ENCODE measurements around the gene TMEM43.
"Not testable (repeated sequence)": the region's sequence is repeated elsewhere in the genome, so short reads cannot be mapped to it uniquely, and the experiment has no call there.

Gene TMEM43
- long read RNA-seq, transcript TMEM43-201 (12 exons, 3,341 nt), result major isoform, 342 of 379 reads
- long read RNA-seq, partial matches to known transcripts, result 12 of 379 reads
- long read RNA-seq, other reads (novel, unspliced or antisense), result 25 of 379 reads

DNA sequence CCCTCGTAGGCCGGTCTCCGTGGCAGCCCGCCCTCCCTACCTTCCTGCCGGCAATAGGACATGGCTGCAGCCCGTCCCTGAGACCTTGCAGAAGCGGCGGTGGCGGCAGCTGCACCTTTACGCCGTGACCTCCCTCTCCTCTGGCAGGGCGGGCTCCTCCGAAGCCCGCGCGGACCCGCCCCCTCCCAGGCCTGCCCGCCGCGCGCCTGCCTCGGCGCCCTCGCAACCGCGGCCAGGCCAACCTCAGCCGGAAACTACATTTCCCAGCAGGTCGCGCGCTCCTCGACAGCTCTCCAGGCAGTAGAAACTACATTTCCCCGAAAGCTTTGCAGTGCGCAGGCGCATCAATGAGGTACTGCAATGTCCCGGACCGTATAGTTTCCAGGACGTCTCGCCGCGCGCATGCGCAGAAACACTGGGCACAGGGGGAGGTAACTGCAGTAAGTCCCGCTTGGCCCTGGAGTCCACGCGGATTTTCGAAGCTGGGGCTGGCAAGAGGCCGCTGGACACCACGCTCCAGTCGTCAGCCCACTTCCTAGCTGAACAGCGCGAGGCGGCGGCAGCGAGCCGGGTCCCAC lies at the start of gene TMEM43, which contains the start of gene CHCHD4:
TMEM43 (plus strand) TSS at position 438 of the 578 bp plus-strand sequence. CDS start 142 bp downstream, outside the sequence.
CHCHD4 (minus strand) TSS at position 256 of the 578 bp plus-strand sequence; CDS start at position 62, 194 bp downstream.
- TF ChIP-seq REST (IDR thresholded peaks at IDR 0.05; ENCODE audit: insufficient replicate concordance, low read depth) (no peak), SPI1 (IDR thresholded peaks at IDR 0.05; ENCODE audit: borderline replicate concordance, low read depth) (peak; percentile 6; the same call in 1 of the 2 replicates), CTCF (IDR thresholded peaks at IDR 0.05; ENCODE audit: insufficient read depth, low read length) (no peak), GABPA (IDR thresholded peaks at IDR 0.05; ENCODE audit: low read depth) (no peak; the same call in none of the 2 replicates), POLR2AphosphoS5 (IDR thresholded peaks at IDR 0.05; ENCODE audit: low read depth) (peak; percentile 44; the same call in 1 of the 2 replicates)
- peak; percentile 97 to 99 for DNase-seq (ENCODE audit: low read depth in 1 of 2, low spot score in 1 of 2)
- Histone ChIP-seq H3K27me3 (ENCODE audit: insufficient read depth, poor library complexity, severe bottlenecking) (no peaks in the 10 kb centered on the region), H3K27ac (replicated peaks) (peak within 1 kb of the TSS; percentile 89), H3K4me3 (replicated peaks; ENCODE audit: insufficient read depth, low read length) (peak within 1 kb of the TSS; percentile 94)

DNA sequence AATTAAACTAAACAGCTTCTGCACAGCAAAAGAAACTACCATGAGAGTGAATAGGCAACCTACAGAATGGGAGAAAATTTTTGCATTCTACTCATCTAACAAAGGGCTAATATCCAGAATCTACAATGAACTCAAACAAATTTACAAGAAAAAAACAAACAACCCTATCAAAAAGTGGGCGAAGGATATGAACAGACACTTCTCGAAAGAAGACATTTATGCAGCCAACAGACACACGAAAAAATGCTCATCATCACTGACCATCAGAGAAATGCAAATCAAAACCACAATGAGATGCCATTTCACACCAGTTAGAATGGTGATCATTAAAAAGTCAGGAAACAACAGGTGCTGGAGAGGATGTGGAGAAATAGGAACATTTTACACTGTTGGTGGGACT lies 49.6 kb upstream of the TMEM43 start:
- DNase-seq (ENCODE audit: low read depth in 1 of 2, low spot score in 1 of 2); H3K4me3 ChIP-seq (replicated peaks; ENCODE audit: insufficient read depth, low read length); H3K27me3 ChIP-seq (ENCODE audit: insufficient read depth, poor library complexity, severe bottlenecking); H3K27ac ChIP-seq (replicated peaks): not testable (repeated sequence)

DNA sequence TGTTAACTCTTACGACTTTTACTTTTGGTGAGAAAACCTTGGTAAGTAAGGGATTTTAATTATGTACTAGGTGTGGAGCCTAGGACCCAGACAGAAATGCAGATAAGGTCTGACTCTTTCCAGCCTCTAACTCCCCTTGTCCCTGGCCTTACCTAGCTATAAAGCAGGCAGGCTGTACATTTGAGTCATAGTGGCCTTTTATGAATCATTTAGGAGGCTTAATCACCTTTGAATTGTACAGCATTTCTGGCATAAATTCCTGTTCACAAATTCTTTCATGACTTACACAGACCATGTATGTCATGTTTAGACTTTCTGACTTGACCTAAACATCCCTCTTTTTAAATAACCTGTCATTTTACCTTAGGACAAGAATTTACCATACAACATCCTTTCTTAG lies 47.5 kb upstream of the TMEM43 start:
- Histone ChIP-seq H3K4me3 (replicated peaks; ENCODE audit: insufficient read depth, low read length) (no peak overlapping the region), H3K27ac (replicated peaks) (no peak overlapping the region), H3K27me3 (ENCODE audit: insufficient read depth, poor library complexity, severe bottlenecking) (no peaks in the 10 kb centered on the region)
- TF ChIP-seq POLR2AphosphoS5 (IDR thresholded peaks at IDR 0.05; ENCODE audit: low read depth), result no peak
- no peak for TF ChIP-seq REST (IDR thresholded peaks at IDR 0.05; ENCODE audit: insufficient replicate concordance, low read depth)
- no peak for TF ChIP-seq GABPA (IDR thresholded peaks at IDR 0.05; ENCODE audit: low read depth)
- TF ChIP-seq SPI1 (IDR thresholded peaks at IDR 0.05; ENCODE audit: borderline replicate concordance, low read depth), result no peak
- no peak for TF ChIP-seq CTCF (IDR thresholded peaks at IDR 0.05; ENCODE audit: insufficient read depth, low read length)
- DNase-seq (ENCODE audit: low read depth in 1 of 2, low spot score in 1 of 2), result no peak

GRCh38 chr3:14082108-14082657 lies 42.7 kb upstream of the TMEM43 start:
- Histone ChIP-seq H3K27me3 (ENCODE audit: insufficient read depth, poor library complexity, severe bottlenecking) (no peaks in the 10 kb centered on the region), H3K27ac (replicated peaks) (no peak overlapping the region), H3K4me3 (replicated peaks; ENCODE audit: insufficient read depth, low read length) (no peak overlapping the region)
- DNase-seq (ENCODE audit: low read depth in 1 of 2, low spot score in 1 of 2), result no peak
- TF ChIP-seq SPI1 (IDR thresholded peaks at IDR 0.05; ENCODE audit: borderline replicate concordance, low read depth), result no peak

GRCh38 chr3:14087461-14087860 lies 37.4 kb upstream of the TMEM43 start:
- not testable (repeated sequence) for DNase-seq (ENCODE audit: low read depth in 1 of 2, low spot score in 1 of 2); H3K27me3 ChIP-seq (ENCODE audit: insufficient read depth, poor library complexity, severe bottlenecking); H3K4me3 ChIP-seq (replicated peaks; ENCODE audit: insufficient read depth, low read length); H3K27ac ChIP-seq (replicated peaks)

DNA sequence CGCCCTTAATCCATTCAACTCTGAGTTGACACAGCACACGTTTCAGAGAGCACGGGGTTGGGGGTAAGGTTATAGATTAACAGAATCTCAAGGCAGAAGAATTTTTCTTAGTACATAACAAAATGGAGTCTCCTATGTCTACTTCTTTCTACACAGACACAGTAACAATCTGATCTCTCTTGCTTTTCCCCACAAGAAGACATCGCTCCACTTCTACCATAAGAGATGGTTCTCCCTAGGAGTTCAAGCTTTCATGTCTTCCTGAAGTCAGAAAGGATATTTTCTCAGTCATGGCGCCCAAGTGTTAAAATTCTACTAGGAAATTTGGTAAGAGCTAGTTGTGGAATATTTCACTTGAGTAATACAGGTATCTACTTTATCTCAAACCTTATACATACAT lies 32.9 kb upstream of the TMEM43 start:
- not testable (repeated sequence) for H3K4me3 ChIP-seq (replicated peaks; ENCODE audit: insufficient read depth, low read length); H3K27ac ChIP-seq (replicated peaks); DNase-seq (ENCODE audit: low read depth in 1 of 2, low spot score in 1 of 2); H3K27me3 ChIP-seq (ENCODE audit: insufficient read depth, poor library complexity, severe bottlenecking)

All from HL-60 (cell line).